T-helper 2 cell (primary cell): ENCODE measurements around the gene ARID3C.

Experiments used
- DNase-seq, 5 experiments: peaks; one replicate each; pipeline versions ENCODE4 v3.0.0 to v3.0.0-alpha.2; 2012 to 2022

Gene ARID3C

GRCh38 chr9:34627716-34628655 is 880 bp downstream of the ARID3C start:
- no peak for DNase-seq

DNA sequence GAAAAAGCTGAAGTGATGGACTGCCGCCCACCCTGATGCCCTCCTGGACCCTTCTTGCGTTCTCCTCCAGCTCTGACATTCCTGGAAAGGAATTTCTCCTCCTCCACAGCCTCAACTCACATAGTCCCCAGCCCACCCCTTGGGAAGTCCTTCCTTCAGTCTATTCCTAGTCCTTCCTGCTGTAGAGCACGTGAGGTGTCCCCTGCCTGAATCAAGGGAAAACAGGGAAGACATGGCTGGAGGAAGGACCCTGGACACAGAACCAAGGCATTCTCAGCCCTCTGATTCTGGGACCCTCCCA is 3.7 kb downstream of the ARID3C start:
- DNase-seq = no peak

GRCh38 chr9:34624475-34625185 is 4.2 kb downstream of the ARID3C start:
- DNase-seq = no peak

DNA sequence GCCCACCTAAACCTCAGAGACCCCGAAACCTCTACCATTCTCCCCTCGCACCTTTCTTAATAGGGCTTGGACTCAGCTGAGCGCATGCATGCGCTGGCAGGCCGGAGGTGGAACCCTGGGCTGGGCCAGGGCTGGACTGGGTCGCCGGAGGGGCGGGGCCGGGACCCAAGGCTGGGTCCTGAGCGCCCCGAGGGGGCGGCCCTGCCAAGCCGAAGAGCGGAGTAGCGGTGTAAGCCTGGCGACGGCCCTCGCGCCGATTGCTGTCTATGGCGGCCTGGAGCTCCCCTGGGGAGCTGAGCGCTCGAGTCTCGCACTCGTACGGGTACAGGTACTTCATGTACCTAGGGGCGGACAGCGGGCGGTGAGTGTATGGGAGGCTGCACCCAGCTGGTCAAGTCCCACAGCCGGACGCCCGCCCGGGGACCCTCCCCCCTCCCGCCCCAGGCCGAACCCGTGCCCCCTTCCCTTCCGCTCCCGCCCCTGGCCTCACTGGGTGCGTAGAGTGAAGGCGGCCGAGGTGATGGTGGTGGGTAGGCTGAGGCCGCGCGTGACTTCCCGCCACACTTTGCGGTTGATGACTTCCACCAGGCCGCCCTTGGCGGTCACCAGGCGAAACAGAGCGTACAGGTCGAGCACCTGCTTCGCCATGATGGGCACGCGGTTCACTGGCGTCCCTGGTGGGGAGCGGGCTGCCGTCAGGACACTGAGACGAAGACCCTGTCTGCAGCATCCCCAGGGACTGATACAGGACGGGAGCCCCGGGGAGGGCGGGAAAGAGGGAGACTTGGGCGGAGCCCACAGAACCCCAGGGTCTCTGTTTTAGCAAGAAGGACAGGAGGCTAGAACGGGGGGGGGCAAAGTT is 5.3 kb downstream of the ARID3C start:
- DNase-seq = no peak

DNA sequence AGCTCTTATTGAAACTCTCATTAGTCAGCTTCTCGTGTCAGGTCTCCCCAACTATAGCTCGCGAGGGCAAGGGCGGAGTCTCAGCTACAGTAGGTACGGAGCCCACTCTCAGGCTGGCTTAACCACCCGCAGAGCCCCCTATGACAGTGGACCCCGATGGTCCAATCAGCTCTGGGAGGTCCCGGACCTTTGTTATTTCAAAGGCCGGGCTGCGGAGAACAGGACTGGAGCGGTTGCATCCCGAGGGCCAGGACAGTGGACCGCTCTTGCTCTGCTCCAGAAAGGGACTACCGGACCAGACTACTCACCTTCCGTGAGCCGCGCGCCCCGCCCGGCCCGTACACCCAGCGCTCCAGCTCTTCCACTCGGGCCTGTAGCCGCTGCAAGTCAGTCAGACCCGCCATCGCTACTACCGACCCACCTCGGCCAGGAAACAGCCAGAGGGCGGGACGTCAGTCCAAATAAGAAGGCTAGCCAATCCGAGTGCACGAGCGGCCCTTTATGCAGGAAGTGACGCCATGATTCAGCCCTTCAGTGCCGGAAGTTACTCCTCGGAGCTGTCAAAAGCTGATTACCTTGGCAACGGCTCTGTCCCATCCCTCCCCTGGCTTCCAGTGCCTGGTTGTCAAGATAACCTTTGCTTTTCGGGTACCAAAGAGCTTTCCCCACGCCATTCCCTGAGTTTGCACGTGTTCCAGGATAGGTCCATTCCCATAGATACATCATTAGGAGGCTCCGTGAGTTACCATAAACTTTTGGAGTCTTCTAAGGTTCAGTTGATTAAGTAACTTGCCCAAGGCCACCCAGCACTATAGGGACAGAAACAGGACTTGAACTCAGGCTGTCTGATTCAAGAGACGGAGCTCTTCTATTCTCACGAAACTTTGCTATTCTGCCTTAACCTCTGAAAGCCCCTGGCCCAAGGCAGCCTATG is 8.5 kb downstream of the ARID3C start, which contains the start of gene DCTN3:
DCTN3 (minus strand) TSS at position 435 of the 934 bp plus-strand sequence; CDS start at position 404, 31 bp downstream.
- peak; percentile 67 to 97 (median 87) for DNase-seq

DNA sequence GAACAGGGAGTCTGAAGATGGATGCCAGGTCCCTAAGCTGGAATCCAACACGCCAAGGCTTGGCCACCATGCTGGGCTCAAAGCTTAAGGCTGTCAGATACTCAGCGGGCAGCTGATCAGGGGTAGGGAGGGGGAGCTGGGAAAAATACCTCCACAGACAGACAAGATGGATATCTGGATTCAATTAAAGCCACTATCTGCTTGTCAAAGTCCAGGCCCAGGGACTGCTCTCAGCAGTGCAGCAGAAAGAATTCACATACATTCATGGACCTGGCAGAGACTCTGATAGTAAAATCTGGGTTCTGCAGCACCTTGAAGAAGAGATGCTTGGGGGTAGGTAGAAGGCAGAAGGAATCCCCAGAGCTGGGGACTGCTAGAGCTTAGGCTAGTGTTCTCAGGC is 13.7 kb downstream of the ARID3C start:
- DNase-seq = no peak

DNA sequence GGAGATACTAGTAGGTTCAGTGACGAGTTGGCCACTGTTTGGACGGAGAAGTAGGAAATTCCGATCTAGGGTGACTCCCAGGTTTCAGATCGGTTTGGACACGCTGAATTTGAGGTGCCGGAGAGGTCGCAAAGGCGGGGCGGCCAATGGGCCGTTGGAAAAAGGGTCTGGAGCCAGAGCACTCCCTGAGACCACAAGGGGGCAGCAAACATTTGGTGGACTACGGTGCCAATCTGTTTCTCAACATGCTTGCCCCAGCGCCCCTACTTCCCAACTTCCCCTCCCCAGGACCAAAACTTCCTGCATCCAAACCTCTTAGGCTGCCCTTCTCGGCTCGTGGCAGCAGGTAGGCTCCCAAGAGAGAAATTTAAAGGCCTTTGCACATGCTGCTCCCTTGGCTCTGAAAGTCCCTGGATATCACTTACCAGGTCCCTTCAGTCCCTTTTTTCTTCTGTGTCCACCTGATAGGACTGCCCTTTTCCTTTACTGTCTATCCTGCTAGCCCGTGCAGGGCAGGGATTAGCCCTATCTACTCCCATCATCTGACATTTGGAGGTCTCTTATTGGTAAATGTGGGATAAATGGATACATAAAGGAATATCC is 16.0 kb downstream of the ARID3C start:
- peak in 4 of 5 experiments; percentile 47 to 68 (median 54) for DNase-seq

GRCh38 chr9:34611811-34612787 is 16.8 kb downstream of the ARID3C start, which contains the start of gene RPP25L:
TSS of gene RPP25L (minus strand) at chr9:34612097. CDS start at chr9:34611296, 801 bp downstream.
- peak; percentile 71 to 90 (median 80) for DNase-seq

DNA sequence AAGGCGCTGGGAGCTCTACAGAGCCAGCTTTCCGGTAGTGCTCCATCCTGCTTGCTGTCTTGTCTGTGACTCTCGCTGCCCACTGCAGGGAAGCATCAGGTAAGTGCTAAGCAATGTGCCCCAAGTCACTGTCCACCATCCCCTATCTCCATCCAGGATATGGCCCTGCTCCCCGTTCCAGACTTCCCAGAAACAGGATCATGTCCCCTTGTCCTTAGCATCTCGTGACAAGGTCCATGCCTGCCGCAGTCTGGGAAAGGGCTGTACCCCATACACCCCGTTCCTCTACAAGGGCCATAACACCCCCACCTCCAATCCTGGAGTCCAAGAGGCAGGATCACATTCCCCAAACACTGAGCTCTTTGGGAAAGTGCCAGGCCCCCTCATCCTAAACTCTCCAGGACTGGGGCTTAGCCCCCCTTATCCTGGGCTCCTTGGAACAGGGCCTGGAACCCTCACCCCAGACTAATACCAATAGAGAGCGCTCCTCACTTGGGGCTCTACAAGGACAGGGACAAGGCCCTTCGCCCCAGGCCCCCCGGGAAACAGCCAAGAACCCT is 17.5 kb downstream of the ARID3C start:
- DNase-seq = no peak

DNA sequence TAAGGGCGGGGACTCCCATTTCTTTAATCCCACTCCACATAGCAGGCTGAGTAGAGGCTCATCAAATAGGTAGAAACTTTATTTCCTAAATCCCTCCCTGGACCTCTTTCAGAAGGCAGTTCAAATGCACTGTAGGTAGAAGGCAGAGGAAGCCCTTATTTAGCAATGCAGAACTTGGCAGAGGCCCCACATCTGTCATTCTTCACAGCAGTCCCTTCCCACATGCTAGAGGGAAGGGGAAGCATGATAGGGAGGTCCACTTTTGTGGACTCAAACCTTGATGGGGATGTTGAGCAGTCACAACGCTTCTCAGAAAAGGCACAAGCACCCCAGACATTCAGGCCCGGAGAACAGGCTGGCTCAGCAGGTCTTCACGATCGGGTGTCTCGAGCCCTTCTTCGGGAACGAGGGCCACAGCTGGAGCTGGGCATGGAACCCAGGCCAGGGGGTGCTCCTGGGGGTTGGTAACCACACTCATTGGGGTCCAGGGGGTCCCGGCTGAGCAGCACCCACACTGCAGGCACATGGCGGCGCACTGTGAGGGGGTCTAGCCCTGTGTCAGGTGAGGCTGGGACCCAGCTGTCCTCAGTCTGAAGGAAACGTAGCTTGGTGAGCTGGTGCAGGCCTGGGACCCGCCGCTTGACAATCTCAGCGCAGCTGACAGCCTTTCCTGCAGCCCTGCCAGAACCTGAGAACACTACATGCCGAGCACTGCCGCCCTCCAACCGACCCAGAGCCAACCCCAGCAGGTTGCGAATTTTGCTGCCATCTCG is 18.2 kb downstream of the ARID3C start:
- no peak for DNase-seq

DNA sequence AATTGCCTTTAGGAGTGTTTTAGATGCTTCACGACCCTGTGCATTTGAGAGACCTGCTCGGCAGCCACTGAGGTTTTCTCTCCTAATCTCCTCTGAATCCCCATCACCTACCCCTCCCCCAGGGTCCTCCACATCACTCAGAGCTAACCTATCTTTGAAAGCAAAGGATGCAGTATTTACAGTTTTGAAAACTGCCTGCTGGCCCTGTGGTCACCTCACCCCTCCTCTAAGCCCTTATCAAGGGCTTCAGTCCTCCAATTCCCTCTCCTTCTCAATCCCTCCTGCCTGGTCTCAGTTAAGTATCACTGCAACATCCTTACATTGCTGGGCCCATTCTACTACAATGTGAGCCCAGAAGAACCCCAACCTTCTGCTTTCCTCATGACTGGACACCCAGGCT is 21.5 kb downstream of the ARID3C start:
- DNase-seq = no peak

GRCh38 chr9:34606905-34607304 is 22.0 kb downstream of the ARID3C start:
- DNase-seq = no peak

- no peak for DNase-seq
These were observed 22.7 kb downstream of the ARID3C start for GRCh38 chr9:34606190-34606589.

DNA sequence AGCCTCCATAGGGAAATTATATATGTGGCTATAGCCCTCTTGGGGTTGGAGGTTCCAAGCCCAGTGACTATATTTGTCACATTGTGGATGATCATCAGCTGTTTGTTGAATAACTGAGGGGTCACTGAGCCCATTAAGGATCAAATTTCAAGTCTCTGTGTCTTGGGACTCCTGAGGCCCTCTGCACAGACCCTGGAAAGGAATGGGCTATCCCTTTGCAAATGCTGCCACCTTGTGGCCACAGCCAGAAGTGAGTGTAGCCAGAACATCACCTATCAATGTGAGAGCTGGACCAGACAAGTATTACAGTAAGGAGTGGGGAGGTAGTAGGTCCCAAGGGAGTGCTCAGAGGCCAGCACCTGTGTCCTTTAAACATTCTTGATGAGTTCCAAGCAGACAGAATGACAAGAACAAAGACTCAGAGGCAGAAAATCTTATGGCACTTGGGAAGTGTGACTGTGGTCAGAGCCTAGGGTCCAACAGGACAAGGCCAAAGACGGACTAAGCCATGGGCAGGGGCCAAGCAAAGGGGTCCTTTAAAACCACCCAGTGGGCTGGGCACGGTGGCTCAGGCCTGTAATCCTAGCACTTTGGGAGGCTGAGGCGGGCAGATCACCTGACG is 25.1 kb downstream of the ARID3C start:
- DNase-seq = peak; percentile 47 to 76 (median 64)

DNA sequence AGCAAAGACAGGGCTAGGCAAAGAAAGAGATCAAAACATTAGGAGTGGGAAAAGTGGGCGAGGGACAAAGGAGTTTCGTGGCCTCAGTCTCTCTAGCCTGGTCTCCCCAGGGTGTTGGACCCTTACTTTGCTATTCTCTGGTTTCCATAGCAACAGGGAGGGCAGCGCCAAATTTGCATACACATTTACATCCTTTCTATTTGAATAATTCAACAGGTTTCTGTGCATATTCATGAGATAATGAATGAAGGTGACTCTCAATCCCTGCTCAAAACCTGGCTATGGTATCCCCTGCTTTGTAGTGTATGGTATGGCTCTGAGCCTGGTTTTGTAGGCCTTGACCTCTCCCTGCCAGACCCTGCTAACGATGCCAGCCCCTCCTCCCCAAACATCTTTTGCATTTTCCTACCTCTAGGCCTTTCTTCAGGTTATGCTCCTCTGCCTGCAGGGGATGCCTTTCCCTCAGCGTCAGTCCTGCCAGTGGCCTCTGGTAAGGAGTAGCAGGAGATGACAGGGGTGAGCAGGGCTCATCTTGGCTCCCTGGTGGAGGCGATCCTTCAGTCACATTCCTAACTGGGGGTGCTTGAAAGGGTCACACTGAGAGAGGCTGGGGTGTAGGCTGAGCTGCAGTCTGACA is 26.8 kb downstream of the ARID3C start:
- no peak for DNase-seq

DNA sequence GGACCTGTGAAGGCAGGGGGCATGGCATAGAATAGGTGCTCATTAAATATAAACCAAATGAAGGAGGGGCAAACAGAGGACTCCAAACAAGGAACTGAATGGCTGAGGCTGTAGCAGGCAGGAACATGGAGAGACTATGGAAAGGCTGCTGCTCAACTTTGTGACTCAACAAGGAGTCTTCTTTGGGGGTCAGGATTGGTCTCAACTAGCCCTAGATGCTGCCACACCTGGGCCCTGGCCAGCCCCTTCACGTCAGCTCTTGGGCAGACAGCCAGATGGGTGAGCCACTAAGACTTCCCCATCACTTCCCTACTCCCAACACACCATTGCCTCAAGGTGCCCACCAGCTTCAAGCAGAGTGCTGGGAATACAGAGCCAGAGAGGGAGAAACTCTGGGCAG is 28.0 kb downstream of the ARID3C start:
- no peak for DNase-seq

DNA sequence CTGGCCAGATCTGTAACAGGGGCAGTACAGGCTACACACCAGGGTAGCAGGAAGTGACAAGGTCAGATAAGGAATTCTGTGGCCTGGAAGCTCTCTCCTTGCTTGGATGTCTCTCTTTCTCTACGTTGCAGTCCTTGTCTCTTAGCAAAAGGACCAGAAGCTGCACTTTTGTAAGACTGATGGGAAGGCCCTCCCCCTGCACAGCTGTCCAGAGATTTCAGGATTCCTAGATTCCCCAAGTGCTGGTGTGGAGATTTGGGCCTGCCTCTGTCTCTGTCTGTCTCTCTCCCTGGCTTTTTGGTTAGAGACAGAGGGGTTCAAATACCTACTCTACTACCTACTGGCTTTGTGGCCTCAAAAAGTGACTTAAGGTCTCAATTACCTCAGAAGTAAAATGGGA is 29.3 kb downstream of the ARID3C start:
- DNase-seq = no peak

DNA sequence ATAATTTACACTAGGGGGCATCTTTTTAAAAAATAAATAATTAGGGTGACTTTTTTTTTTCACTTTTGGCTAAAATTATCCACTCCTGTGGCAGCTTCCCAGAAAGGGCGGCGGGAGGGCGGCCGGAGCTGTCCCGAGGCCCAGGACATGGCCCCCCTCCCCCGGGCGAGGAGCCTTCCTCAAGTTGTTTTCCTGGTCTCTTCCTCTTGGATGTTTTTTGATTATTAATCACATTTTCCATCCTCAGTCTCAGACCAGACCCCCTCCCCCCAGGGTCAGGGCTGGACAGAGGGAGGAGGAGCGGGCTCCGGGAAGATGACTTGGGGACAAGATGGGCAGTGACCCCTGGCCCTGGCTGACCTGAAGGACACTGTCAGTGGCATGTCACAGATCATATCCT is 34.7 kb downstream of the ARID3C start:
- no peak for DNase-seq
